Hepatocyte (in vitro differentiated cells): ENCODE measurements around the gene IGDCC3. TPM values are rescaled to one million over a fixed set of nuclear protein-coding genes. Genes with fewer than 3 reads are reported as not detected.
A peak's percentile ranks its signal among the peaks of the same experiment; 100 is the strongest.

ENCODE experiments used
- DNase-seq: peaks from one replicate; pipeline ENCODE4 v3.0.0-alpha.2; 2016; ENCODE audit warnings: low spot score
- H2AFZ ChIP-seq: fragments of 200-600 bp; sonication (generic); 2 replicates; pipeline ENCODE4 v1.6.0; 2016; ENCODE audit warnings: antibody characterized with exemption, mild to moderate bottlenecking
- H3K27ac ChIP-seq: fragments of 200-600 bp; sonication (generic); 2 replicates; pipeline ENCODE4 v1.5.1; 2016; ENCODE audit warnings: mild to moderate bottlenecking
- H3K27me3 ChIP-seq: fragments of 200-600 bp; sonication (generic); 2 replicates; pipeline ENCODE4 v1.6.1; 2016
- H3K36me3 ChIP-seq: fragments of 200-600 bp; sonication (generic); replicated peaks from 2 replicates; pipeline ENCODE4 v1.5.1; 2016; ENCODE audit warnings: low read depth; ENCODE audit not compliant: insufficient read depth
- H3K4me1 ChIP-seq: fragments of 200-600 bp; sonication (generic); 2 replicates; pipeline ENCODE4 v1.5.1; 2016; ENCODE audit warnings: mild to moderate bottlenecking, moderate library complexity; ENCODE audit not compliant: insufficient read depth
- H3K4me2 ChIP-seq: fragments of 200-600 bp; sonication (generic); 2 replicates; pipeline ENCODE4 v1.6.0; 2016
- H3K4me3 ChIP-seq: fragments of 200-600 bp; sonication (generic); 2 replicates; pipeline ENCODE4 v1.5.1; 2016; ENCODE audit warnings: mild to moderate bottlenecking
- H3K79me2 ChIP-seq: fragments of 200-600 bp; sonication (generic); 2 replicates; pipeline ENCODE4 v1.6.0; 2017; ENCODE audit warnings: mild to moderate bottlenecking
- H3K9me2 ChIP-seq: fragments of 200-600 bp; sonication (generic); replicated peaks from 2 replicates; pipeline ENCODE4 v1.6.0; 2017; ENCODE audit warnings: mild to moderate bottlenecking; ENCODE audit not compliant: insufficient read depth
- H3K9me3 ChIP-seq: fragments of 200-600 bp; sonication (generic); 2 replicates; pipeline ENCODE4 v1.5.1; 2016; ENCODE audit warnings: low read depth, mild to moderate bottlenecking
- H4K20me1 ChIP-seq: fragments of 200-600 bp; sonication (generic); 2 replicates; pipeline ENCODE4 v1.6.0; 2016; ENCODE audit warnings: mild to moderate bottlenecking; ENCODE audit not compliant: insufficient read depth, poor library complexity, severe bottlenecking
- EZH2 ChIP-seq: fragments of 200-600 bp; sonication (generic); IDR thresholded peaks from 2 replicates; pipeline ENCODE4 v1.6.1; 2016; ENCODE audit warnings: antibody characterized with exemption, mild to moderate bottlenecking, borderline replicate concordance
- EZH2phosphoT487 ChIP-seq: fragments of 200-600 bp; sonication (generic); IDR thresholded peaks from one replicate; pipeline ENCODE4 v1.6.1; 2018; ENCODE audit warnings: antibody characterized with exemption, mild to moderate bottlenecking, low read depth, moderate library complexity; ENCODE audit not compliant: unreplicated experiment, severe bottlenecking
- whole genome bisulfite sequencing: methylation state at CpG from one replicate; pipeline ENCODE4 v1.1.6; 2016; ENCODE audit warnings: low lambda C conversion rate; ENCODE audit errors: missing lambda C conversion rate; 5-methylcytosine and 5-hydroxymethylcytosine counted together
- polyA plus RNA-seq: library from polyadenylated mRNA; unstranded; fragments of >200 nt; fragmentation: Nextera tagmentation; extraction: Ambion mirVana; gene quantifications from 2 replicates; pipeline ENCODE4 v1.2.1, GENCODE V29; 2016
- total RNA-seq: library from RNA; depleted of rRNA; stranded (reverse); fragments of >200 nt; gene quantifications from 2 replicates; pipeline ENCODE4 v1.2.3, GENCODE V29; 2014
- TF ChIP-seq, protein P1 (sequence below): fragments of 200-600 bp; sonication (generic); IDR thresholded peaks from 2 replicates; pipeline ENCODE4 v1.5.1; 2016; ENCODE audit warnings: antibody characterized with exemption, mild to moderate bottlenecking; ENCODE audit not compliant: poor library complexity

IGDCC3 gene
- 8.1 and 15.1 TPM in 2 replicates for total RNA-seq
- polyA plus RNA-seq: 14.8 and 33.0 TPM in 2 replicates

DNA sequence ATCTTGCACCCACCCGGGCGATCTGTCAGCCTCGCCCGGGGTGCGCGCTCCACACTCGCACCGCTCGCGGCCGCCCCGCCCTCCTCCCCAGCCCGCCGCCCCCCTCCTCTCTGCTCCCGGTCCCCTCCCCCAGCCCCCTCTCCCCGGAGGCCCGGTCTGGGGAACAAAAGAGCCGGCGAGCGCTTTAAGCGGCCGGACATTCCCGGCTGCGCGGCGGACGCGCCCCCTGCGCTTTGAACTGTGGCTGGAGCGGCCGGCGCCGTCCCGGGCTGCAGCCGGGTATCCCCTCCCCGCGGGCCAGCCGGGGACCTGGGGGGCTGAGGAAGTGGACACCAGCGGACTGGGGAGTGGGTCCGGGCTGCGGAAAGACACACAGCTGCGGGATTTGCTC is at the start of gene IGDCC3:
Gene IGDCC3 (minus strand): TSS at position 27 of the 391 bp plus-strand sequence. CDS start 214 bp downstream, outside the sequence.
- Histone ChIP-seq H4K20me1 (no peaks in the 10 kb centered on the region), H3K9me3 (no peaks in the 10 kb centered on the region), H3K4me1 (peaks cover 18% of the 10 kb centered on the region), H3K4me2 (peak within 1 kb of the TSS; percentile 99), H3K79me2 (peaks cover 13% of the 10 kb centered on the region), H2AFZ (peak within 1 kb of the TSS; percentile 23), H3K4me3 (peak within 1 kb of the TSS; percentile 83), H3K27me3 (peaks cover 3% of the 10 kb centered on the region), H3K9me2 (no peaks in the 10 kb centered on the region), H3K36me3 (no peaks in the 10 kb centered on the region), H3K27ac (peak within 1 kb of the TSS; percentile 31)
- peak; percentile 73 for DNase-seq
- under 1% methylated on average over 26 of the region's 42 CpGs for WGBS
- no peak for TF ChIP-seq EZH2
- TF ChIP-seq, protein P1, sequence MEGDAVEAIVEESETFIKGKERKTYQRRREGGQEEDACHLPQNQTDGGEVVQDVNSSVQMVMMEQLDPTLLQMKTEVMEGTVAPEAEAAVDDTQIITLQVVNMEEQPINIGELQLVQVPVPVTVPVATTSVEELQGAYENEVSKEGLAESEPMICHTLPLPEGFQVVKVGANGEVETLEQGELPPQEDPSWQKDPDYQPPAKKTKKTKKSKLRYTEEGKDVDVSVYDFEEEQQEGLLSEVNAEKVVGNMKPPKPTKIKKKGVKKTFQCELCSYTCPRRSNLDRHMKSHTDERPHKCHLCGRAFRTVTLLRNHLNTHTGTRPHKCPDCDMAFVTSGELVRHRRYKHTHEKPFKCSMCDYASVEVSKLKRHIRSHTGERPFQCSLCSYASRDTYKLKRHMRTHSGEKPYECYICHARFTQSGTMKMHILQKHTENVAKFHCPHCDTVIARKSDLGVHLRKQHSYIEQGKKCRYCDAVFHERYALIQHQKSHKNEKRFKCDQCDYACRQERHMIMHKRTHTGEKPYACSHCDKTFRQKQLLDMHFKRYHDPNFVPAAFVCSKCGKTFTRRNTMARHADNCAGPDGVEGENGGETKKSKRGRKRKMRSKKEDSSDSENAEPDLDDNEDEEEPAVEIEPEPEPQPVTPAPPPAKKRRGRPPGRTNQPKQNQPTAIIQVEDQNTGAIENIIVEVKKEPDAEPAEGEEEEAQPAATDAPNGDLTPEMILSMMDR: no peak
- TF ChIP-seq EZH2phosphoT487: no peak

DNA sequence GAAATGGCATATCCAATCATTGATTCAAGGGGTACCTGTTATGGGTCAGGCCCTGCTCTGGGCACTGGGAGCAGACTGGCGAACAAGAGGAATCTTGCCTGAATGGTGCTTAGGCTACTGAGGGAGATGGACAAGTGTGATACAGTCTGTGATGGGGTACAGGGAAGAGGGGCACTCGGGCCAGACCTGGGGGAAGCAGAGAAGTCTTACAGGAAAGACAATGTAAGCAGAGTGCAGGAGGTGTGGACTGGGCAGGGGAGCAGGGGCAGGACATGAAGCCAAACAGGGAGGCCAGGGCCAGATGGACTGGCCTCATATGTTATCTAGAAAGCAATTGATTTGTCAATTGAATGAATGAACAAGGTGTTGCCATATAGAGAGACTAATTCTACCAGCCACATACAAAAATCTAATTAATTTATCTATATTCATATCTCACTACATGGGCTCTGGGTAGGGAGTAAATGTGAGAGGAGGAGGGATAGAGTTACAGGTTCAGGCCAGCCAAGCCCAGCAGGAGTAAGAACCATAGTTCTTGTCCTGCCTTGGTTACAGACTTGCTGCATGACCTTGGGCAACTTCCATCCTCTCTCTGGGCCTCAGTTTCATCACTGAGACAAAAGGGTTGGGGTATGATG is 48.5 kb upstream of the IGDCC3 start:
- peaks cover under 1% of the 10 kb centered on the region for H3K4me1 ChIP-seq
- H3K9me3 ChIP-seq: no peaks in the 10 kb centered on the region
- no peaks in the 10 kb centered on the region for H4K20me1 ChIP-seq
- H3K79me2 ChIP-seq: no peaks in the 10 kb centered on the region
- H3K4me3 ChIP-seq: no peak overlapping the region
- H3K4me2 ChIP-seq: no peak overlapping the region
- H2AFZ ChIP-seq: no peak overlapping the region
- TF ChIP-seq, protein P1: no peak
- TF ChIP-seq EZH2 (no peak), EZH2phosphoT487 (no peak)
- H3K27me3 ChIP-seq: no peaks in the 10 kb centered on the region
- WGBS: 80% methylated on average over 2 of the region's 2 CpGs
- DNase-seq: no peak
- H3K36me3 ChIP-seq: no peaks in the 10 kb centered on the region
- no peaks in the 10 kb centered on the region for H3K9me2 ChIP-seq
- no peak overlapping the region for H3K27ac ChIP-seq

DNA sequence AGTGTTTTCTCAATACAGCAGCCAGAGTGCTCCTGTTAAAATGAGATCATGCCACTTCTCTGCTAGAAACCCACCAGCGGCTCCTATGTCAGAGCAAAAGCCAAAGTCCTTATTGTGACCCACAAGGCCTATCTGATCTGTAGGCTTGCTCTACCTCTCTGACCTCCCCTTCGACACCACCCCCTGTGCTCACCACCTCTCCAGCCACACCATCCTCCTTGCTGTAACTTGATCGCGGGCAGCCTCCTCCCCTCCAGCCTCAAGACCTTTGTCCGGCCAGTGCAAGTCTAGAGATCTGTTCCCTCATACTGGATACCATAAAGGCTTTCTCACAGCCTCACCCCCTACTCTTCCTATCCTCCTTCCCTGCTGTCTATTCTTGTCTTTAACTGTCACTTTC is 46.9 kb upstream of the IGDCC3 start:
- peaks cover 13% of the 10 kb centered on the region for H3K79me2 ChIP-seq
- no peaks in the 10 kb centered on the region for H3K9me2 ChIP-seq
- 49% methylated on average over 5 of the region's 5 CpGs for WGBS
- H3K4me1 ChIP-seq: peaks cover 16% of the 10 kb centered on the region
- H3K4me2 ChIP-seq: no peak overlapping the region
- H3K27ac ChIP-seq: no peak overlapping the region
- no peak overlapping the region for H3K4me3 ChIP-seq
- no peaks in the 10 kb centered on the region for H4K20me1 ChIP-seq
- H3K36me3 ChIP-seq: no peaks in the 10 kb centered on the region
- no peaks in the 10 kb centered on the region for H3K9me3 ChIP-seq
- DNase-seq: no peak
- no peak for TF ChIP-seq EZH2
- no peak for TF ChIP-seq EZH2phosphoT487
- TF ChIP-seq, protein P1: no peak
- H2AFZ ChIP-seq: no peak overlapping the region
- H3K27me3 ChIP-seq: no peaks in the 10 kb centered on the region
